GM23248 (cell line): ENCODE measurements around the gene ITGAV. TPM values are rescaled to one million over a fixed set of nuclear protein-coding genes. Genes with fewer than 3 reads are reported as not detected.

Experiments used
- DNase-seq: peaks from one replicate; pipeline ENCODE4 v3.0.0-alpha.2; 2015
- H2AFZ ChIP-seq: fragments of 200-600 bp; sonication (generic); 2 replicates; pipeline ENCODE4 v1.6.1; 2016; ENCODE audit warnings: antibody characterized with exemption
- H3F3A ChIP-seq: fragments of 200-600 bp; sonication (generic); 2 replicates; pipeline ENCODE4 v1.6.1; 2016; ENCODE audit warnings: mild to moderate bottlenecking, antibody characterized with exemption, mixed run types; ENCODE audit not compliant: insufficient read depth
- H3K27ac ChIP-seq: fragments of 200-600 bp; sonication (generic); 2 replicates; pipeline ENCODE4 v1.5.1; 2016; ENCODE audit warnings: mild to moderate bottlenecking
- H3K27me3 ChIP-seq: fragments of 200-600 bp; sonication (generic); replicated peaks from 2 replicates; pipeline ENCODE4 v1.6.1; 2016; ENCODE audit warnings: mild to moderate bottlenecking; ENCODE audit not compliant: insufficient read depth
- H3K36me3 ChIP-seq: fragments of 200-600 bp; sonication (generic); 2 replicates; pipeline ENCODE4 v1.6.1; 2016; ENCODE audit warnings: low read depth, mild to moderate bottlenecking
- H3K4me1 ChIP-seq: fragments of 200-600 bp; sonication (generic); 2 replicates; pipeline ENCODE4 v1.6.1; 2016; ENCODE audit warnings: mild to moderate bottlenecking; ENCODE audit not compliant: insufficient read depth
- H3K4me2 ChIP-seq: fragments of 200-600 bp; sonication (generic); one replicate; pipeline ENCODE4 v1.6.1; 2016; ENCODE audit warnings: mild to moderate bottlenecking; ENCODE audit not compliant: unreplicated experiment
- H3K4me3 ChIP-seq: fragments of 200-600 bp; sonication (generic); 2 replicates; pipeline ENCODE4 v1.5.1; 2016; ENCODE audit warnings: mild to moderate bottlenecking
- H3K79me2 ChIP-seq: fragments of 200-600 bp; sonication (generic); 2 replicates; pipeline ENCODE4 v1.6.1; 2016; ENCODE audit warnings: mild to moderate bottlenecking; ENCODE audit not compliant: insufficient read depth
- H3K9ac ChIP-seq: fragments of 200-600 bp; sonication (generic); 2 replicates; pipeline ENCODE4 v1.6.1; 2016; ENCODE audit warnings: mild to moderate bottlenecking
- H3K9me2 ChIP-seq: fragments of 200-600 bp; sonication (generic); 2 replicates; pipeline ENCODE4 v1.6.1; 2016; ENCODE audit warnings: mixed run types, mild to moderate bottlenecking, moderate library complexity; ENCODE audit not compliant: insufficient read depth
- H3K9me3 ChIP-seq: fragments of 200-600 bp; sonication (generic); one replicate; pipeline ENCODE4 v1.6.1; 2017; ENCODE audit warnings: low read depth
- H4K20me1 ChIP-seq: fragments of 200-600 bp; sonication (generic); 2 replicates; pipeline ENCODE4 v1.6.0; 2016; ENCODE audit not compliant: insufficient read depth
- EZH2 ChIP-seq: fragments of 200-600 bp; sonication (generic); IDR thresholded peaks from 2 replicates; pipeline ENCODE4 v1.6.1; 2018; ENCODE audit warnings: antibody characterized with exemption, mild to moderate bottlenecking; ENCODE audit not compliant: insufficient read depth, poor library complexity, severe bottlenecking
- EZH2phosphoT487 ChIP-seq: fragments of 200-600 bp; sonication (generic); IDR thresholded peaks from 2 replicates; pipeline ENCODE4 v1.6.1; 2018; ENCODE audit warnings: antibody characterized with exemption, moderate library complexity, mild to moderate bottlenecking, low read depth; ENCODE audit not compliant: insufficient read depth
- WGBS, 2 experiments: methylation state at CpG; one replicate each; pipeline ENCODE4 v1.1.6; 2015 to 2017; ENCODE audit warnings: low lambda C conversion rate in 2 of 2, low coverage in 1 of 2; ENCODE audit errors: missing lambda C conversion rate in 2 of 2; 5-methylcytosine and 5-hydroxymethylcytosine counted together
- in situ Hi-C: fragments of 300-500 bp; cut with MboI; formaldehyde crosslinking; loops from 2 replicates; pipeline ENCODE4 v1.15.0; 2020
- polyA plus RNA-seq: library from polyadenylated mRNA; unstranded; fragments of >200 nt; fragmentation: Nextera tagmentation; extraction: Ambion mirVana; gene quantifications from 2 replicates; pipeline ENCODE4 v1.2.1, GENCODE V29; 2016
- total RNA-seq: library from RNA; depleted of rRNA; stranded (reverse); fragments of >200 nt; shearing (Covaris generic); gene quantifications from 2 replicates; pipeline ENCODE4 v1.2.3, GENCODE V29; 2014

Gene ITGAV
- total and polyA plus RNA-seq, 2 experiments from 2014 or later = 61.9 to 250 TPM

DNA sequence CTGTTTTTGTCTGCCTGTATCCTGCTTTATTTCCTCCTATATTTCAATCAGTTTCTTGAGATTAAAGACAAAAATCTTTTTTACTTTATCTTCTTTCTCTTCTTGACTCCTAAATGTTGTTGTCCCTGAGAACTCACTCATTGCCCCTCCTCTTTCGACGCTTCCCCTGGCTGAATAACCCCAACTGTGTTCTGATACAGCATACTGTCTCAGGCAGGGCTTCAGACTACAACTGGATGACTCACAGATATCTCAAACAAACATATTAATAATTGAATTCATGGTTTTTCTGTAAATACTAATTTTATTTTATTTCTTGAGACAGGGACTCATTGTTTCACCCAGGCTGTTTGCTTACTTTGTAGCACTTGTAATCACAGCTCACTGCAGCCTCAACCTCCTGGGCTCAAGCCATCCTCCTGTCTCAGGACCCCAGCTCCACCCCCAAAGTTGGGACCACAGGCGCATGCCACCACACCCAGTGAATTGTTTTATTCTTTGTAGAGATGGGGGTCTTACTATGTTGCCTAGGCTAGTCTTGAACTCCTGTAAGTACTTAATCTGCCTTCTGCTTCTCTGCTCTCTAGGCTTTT, 9.4 kb downstream of the ITGAV start:
- peaks cover 89% of the 10 kb centered on the region for H3K79me2 ChIP-seq
- no peaks in the 10 kb centered on the region for H3K27me3 ChIP-seq
- peak overlapping the region; percentile 49 for H3K4me2 ChIP-seq
- peak overlapping the region; percentile 58 for H3K27ac ChIP-seq
- H3F3A ChIP-seq = peaks cover 5% of the 10 kb centered on the region; the same call in 1 of the 2 replicates
- H3K36me3 ChIP-seq = 0 out of 2 replicates have a peak, but pooled peaks cover 5% of the 10 kb centered on the region
- TF ChIP-seq EZH2phosphoT487 (no peak), EZH2 (no peak)
- peak overlapping the region; percentile 13; the same call in 1 of the 2 replicates for H3K9ac ChIP-seq
- peak; percentile 50 for DNase-seq
- H2AFZ ChIP-seq = peak overlapping the region; percentile 54; the same call in 1 of the 2 replicates
- no peaks in the 10 kb centered on the region for H3K9me3 ChIP-seq
- in situ Hi-C loops = no loop called here
- H3K9me2 ChIP-seq = no peaks in the 10 kb centered on the region
- H3K4me1 ChIP-seq = peaks cover 16% of the 10 kb centered on the region
- 52 to 54% methylated on average over 3 of the region's 3 CpGs for WGBS, 2 experiments
- H4K20me1 ChIP-seq = no peaks in the 10 kb centered on the region
- H3K4me3 ChIP-seq = peak overlapping the region; percentile 20; the same call in 1 of the 2 replicates

DNA sequence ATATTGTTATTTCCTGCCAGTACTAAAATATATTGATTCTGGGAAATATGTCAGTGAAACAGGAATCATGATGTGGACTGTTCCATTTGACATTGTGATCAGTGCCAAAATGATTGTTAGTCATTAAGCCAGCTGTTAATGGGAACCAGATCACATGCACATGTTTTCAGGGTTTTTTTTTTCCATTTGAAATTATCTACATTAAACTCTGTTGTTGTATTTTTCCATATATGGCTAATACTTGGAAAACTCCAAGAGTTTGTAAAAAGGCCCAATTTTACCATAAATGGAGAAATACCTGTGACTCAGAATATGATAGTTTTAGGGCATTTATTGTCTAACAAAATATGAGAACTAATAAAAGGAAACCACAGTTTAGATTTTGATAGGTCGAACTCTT, 13.4 kb downstream of the ITGAV start:
- in situ Hi-C loops = no loop called here
- no peaks in the 10 kb centered on the region for H4K20me1 ChIP-seq

DNA sequence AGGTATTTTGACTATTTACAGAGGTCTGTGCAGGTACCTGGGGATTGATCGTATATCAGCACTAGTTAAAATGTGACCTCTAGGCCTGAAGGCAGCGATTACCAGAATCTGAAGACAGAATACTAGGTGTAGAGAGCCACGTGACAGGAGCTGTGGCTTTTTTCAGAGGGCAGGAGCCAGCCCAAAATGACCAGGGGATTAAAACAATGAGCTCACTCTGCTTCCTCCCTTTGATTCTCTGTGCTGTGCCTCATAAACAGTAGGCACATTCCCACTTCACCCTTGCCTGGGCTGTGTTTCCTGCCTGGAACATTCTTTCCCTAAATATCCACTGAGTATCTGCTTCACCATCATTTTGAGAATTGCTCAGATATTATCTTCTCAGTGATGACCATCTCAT, 15.2 kb downstream of the ITGAV start:
- Histone ChIP-seq H3K4me3 (no peak overlapping the region), H3K4me2 (no peak overlapping the region), H3K9ac (no peak overlapping the region), H3K27ac (no peak overlapping the region), H3K9me2 (no peaks in the 10 kb centered on the region), H3K36me3 (0 out of 2 replicates have a peak, but pooled peaks cover 5% of the 10 kb centered on the region), H3F3A (no peaks in the 10 kb centered on the region), H4K20me1 (no peaks in the 10 kb centered on the region), H3K27me3 (no peaks in the 10 kb centered on the region), H3K79me2 (peaks cover 88% of the 10 kb centered on the region), H3K9me3 (no peaks in the 10 kb centered on the region), H2AFZ (no peak overlapping the region), H3K4me1 (no peaks in the 10 kb centered on the region)
- WGBS, 2 experiments = 89% methylated on average over 3 of the region's 3 CpGs
- no peak for TF ChIP-seq EZH2phosphoT487
- TF ChIP-seq EZH2 = no peak
- in situ Hi-C loops = no loop called here
- no peak for DNase-seq

More for the DNA sequence above, 13.4 kb downstream of the ITGAV start:
- Histone ChIP-seq H3K79me2 (peaks cover 88% of the 10 kb centered on the region), H3K27me3 (no peaks in the 10 kb centered on the region), H3K4me1 (peaks cover 8% of the 10 kb centered on the region), H2AFZ (no peak overlapping the region), H3K36me3 (0 out of 2 replicates have a peak, but pooled peaks cover 5% of the 10 kb centered on the region), H3K27ac (no peak overlapping the region), H3K4me3 (no peak overlapping the region), H3K9me2 (no peaks in the 10 kb centered on the region), H3K9ac (no peak overlapping the region), H3F3A (no peaks in the 10 kb centered on the region), H3K4me2 (no peak overlapping the region), H3K9me3 (no peaks in the 10 kb centered on the region)
- TF ChIP-seq EZH2phosphoT487 (no peak), EZH2 (no peak)
- WGBS, 2 experiments = 90 to 95% methylated on average over 1 of the region's 1 CpG
- DNase-seq = peak; percentile 30

- TF ChIP-seq EZH2 (no peak), EZH2phosphoT487 (no peak)
- no peaks in the 10 kb centered on the region for H3F3A ChIP-seq
- H3K9ac ChIP-seq = no peak overlapping the region
- 95 to 96% methylated on average over 6 of the region's 6 CpGs for WGBS, 2 experiments
- H3K27me3 ChIP-seq = no peaks in the 10 kb centered on the region
- no peaks in the 10 kb centered on the region for H3K4me1 ChIP-seq
- H2AFZ ChIP-seq = no peak overlapping the region
- no peaks in the 10 kb centered on the region for H3K36me3 ChIP-seq
- no peak overlapping the region for H3K4me3 ChIP-seq
- no peaks in the 10 kb centered on the region for H3K9me3 ChIP-seq
- DNase-seq = no peak
- no peaks in the 10 kb centered on the region for H3K9me2 ChIP-seq
- H3K79me2 ChIP-seq = peaks cover 88% of the 10 kb centered on the region
- in situ Hi-C loops = no loop called here
- no peaks in the 10 kb centered on the region for H4K20me1 ChIP-seq
- H3K27ac ChIP-seq = no peak overlapping the region
- no peak overlapping the region for H3K4me2 ChIP-seq
These were observed 17.9 kb downstream of the ITGAV start for GRCh38 chr2:186607660-186608324.
